ENCODE measurements around the gene VHLL.

DNA sequence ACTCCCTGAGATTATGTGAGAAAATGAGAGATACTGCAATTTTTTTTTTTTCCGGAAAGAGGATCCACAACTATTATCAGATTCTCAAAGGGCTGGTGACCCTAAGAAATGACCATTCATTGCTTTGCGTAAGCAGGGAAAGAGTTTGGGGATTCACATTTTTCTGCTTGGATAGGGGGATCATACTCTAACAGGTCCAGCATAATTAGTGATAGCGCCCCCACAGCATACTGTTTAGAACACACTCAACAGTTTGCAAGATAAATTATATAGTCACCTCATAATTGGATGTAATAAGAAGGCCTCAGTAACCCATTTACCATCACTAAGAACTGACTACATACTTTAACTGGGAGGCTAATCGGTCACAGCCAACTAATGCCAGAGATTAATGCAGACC is 37.1 kb upstream of the VHLL start:
- TF ChIP-seq, protein P1, sequence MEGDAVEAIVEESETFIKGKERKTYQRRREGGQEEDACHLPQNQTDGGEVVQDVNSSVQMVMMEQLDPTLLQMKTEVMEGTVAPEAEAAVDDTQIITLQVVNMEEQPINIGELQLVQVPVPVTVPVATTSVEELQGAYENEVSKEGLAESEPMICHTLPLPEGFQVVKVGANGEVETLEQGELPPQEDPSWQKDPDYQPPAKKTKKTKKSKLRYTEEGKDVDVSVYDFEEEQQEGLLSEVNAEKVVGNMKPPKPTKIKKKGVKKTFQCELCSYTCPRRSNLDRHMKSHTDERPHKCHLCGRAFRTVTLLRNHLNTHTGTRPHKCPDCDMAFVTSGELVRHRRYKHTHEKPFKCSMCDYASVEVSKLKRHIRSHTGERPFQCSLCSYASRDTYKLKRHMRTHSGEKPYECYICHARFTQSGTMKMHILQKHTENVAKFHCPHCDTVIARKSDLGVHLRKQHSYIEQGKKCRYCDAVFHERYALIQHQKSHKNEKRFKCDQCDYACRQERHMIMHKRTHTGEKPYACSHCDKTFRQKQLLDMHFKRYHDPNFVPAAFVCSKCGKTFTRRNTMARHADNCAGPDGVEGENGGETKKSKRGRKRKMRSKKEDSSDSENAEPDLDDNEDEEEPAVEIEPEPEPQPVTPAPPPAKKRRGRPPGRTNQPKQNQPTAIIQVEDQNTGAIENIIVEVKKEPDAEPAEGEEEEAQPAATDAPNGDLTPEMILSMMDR (IDR thresholded peaks at IDR 0.05), result no peak
- no peak for TF ChIP-seq POLR2AphosphoS5 (IDR thresholded peaks at IDR 0.05)
- TF ChIP-seq POLR2A (IDR thresholded peaks at IDR 0.05), result no peak
